OCI-LY1 (cell line): Measurements from ENCODE around the gene PLK1.
"Not testable (repeated sequence)": the region's sequence is repeated elsewhere in the genome, so short reads cannot be mapped to it uniquely, and the experiment has no call there.

ENCODE experiments used
- H2AFZ ChIP-seq: fragments of 200-600 bp; sonication (generic), shearing (Covaris generic); 2 replicates; pipeline ENCODE4 v1.6.0; 2014; ENCODE audit warnings: antibody characterized with exemption, mild to moderate bottlenecking, low read length
- H3F3A ChIP-seq: fragments of 200-600 bp; sonication (generic), shearing (Covaris generic); 2 replicates; pipeline ENCODE4 v1.6.0; 2014; ENCODE audit warnings: mild to moderate bottlenecking, antibody characterized with exemption, low read length, moderate library complexity; ENCODE audit not compliant: insufficient read depth
- H3K27ac ChIP-seq: fragments of 200-600 bp; sonication (generic); 2 replicates; pipeline ENCODE4 v1.5.1; 2014; ENCODE audit warnings: low read length, mixed run types, mild to moderate bottlenecking, low read depth; ENCODE audit not compliant: poor library complexity, severe bottlenecking
- H3K27me3 ChIP-seq: fragments of 200-600 bp; sonication (generic); 2 replicates; pipeline ENCODE4 v1.6.0; 2014; ENCODE audit warnings: antibody characterized with exemption, mild to moderate bottlenecking, low read length, moderate library complexity; ENCODE audit not compliant: insufficient read depth
- H3K36me3 ChIP-seq: fragments of 200-600 bp; sonication (generic); 2 replicates; pipeline ENCODE4 v1.6.1; 2014; ENCODE audit warnings: mild to moderate bottlenecking, antibody characterized with exemption, low read length, moderate library complexity, mixed read lengths; ENCODE audit not compliant: insufficient read depth
- H3K4me1 ChIP-seq: fragments of 200-600 bp; sonication (generic); 2 replicates; pipeline ENCODE4 v1.5.1; 2014; ENCODE audit warnings: mild to moderate bottlenecking, low read length, moderate library complexity; ENCODE audit not compliant: insufficient read depth, severe bottlenecking
- H3K4me2 ChIP-seq: fragments of 200-600 bp; sonication (generic), shearing (Covaris generic); 2 replicates; pipeline ENCODE4 v1.6.1; 2014; ENCODE audit warnings: low read length
- H3K4me3 ChIP-seq: fragments of 200-600 bp; sonication (generic); 2 replicates; pipeline ENCODE4 v1.5.1; 2014; ENCODE audit warnings: low read length, low read depth, mild to moderate bottlenecking, mixed read lengths; ENCODE audit not compliant: poor library complexity, severe bottlenecking
- H3K79me2 ChIP-seq: fragments of 200-600 bp; shearing (Covaris generic); 2 replicates; pipeline ENCODE4 v1.6.1; 2016; ENCODE audit warnings: mixed run types, low read length, mixed read lengths; ENCODE audit not compliant: insufficient read depth
- H3K9ac ChIP-seq: fragments of 200-600 bp; sonication (generic), shearing (Covaris generic); 2 replicates; pipeline ENCODE4 v1.6.1; 2014; ENCODE audit warnings: mild to moderate bottlenecking, low read length, mixed read lengths
- H3K9me2 ChIP-seq: fragments of 200-600 bp; sonication (generic), shearing (Covaris generic); 2 replicates; pipeline ENCODE4 v1.6.1; 2014; ENCODE audit warnings: low read depth, mild to moderate bottlenecking, low read length, mixed read lengths
- H3K9me3 ChIP-seq: fragments of 200-600 bp; shearing (Covaris generic); 2 replicates; pipeline ENCODE4 v1.6.1; 2014; ENCODE audit warnings: low read length, mixed read lengths
- H4K20me1 ChIP-seq: fragments of 200-600 bp; sonication (generic), shearing (Covaris generic); 2 replicates; pipeline ENCODE4 v1.6.0; 2016; ENCODE audit warnings: mild to moderate bottlenecking, low read length; ENCODE audit not compliant: insufficient read depth
- CTCF ChIP-seq: fragments of 200-600 bp; sonication (generic), shearing (Covaris generic); IDR thresholded peaks from 2 replicates; pipeline ENCODE4 v1.5.1; 2017; ENCODE audit warnings: mild to moderate bottlenecking, antibody characterized with exemption, low read length, moderate library complexity, mixed read lengths
- EZH2 ChIP-seq: fragments of 200-600 bp; sonication (generic), shearing (Covaris generic); IDR thresholded peaks from 2 replicates; pipeline ENCODE4 v1.8.0; 2017; ENCODE audit warnings: borderline replicate concordance, mixed run types, mild to moderate bottlenecking, antibody characterized with exemption, low read length, moderate library complexity, mixed read lengths

PLK1 gene

GRCh38 chr16:23729503-23730424 is 51.1 kb downstream of the PLK1 start:
- Histone ChIP-seq H3K4me2 (no peak overlapping the region), H3K79me2 (no peaks in the 10 kb centered on the region), H3K27ac (no peak overlapping the region), H3K9me2 (no peaks in the 10 kb centered on the region), H3K9me3 (no peaks in the 10 kb centered on the region), H3K4me3 (no peak overlapping the region), H2AFZ (no peak overlapping the region), H3F3A (no peaks in the 10 kb centered on the region), H3K9ac (no peak overlapping the region), H3K4me1 (peaks cover 4% of the 10 kb centered on the region), H3K27me3 (no peaks in the 10 kb centered on the region), H3K36me3 (no peaks in the 10 kb centered on the region), H4K20me1 (no peaks in the 10 kb centered on the region)
- TF ChIP-seq EZH2 (no peak), CTCF (no peak)

DNA sequence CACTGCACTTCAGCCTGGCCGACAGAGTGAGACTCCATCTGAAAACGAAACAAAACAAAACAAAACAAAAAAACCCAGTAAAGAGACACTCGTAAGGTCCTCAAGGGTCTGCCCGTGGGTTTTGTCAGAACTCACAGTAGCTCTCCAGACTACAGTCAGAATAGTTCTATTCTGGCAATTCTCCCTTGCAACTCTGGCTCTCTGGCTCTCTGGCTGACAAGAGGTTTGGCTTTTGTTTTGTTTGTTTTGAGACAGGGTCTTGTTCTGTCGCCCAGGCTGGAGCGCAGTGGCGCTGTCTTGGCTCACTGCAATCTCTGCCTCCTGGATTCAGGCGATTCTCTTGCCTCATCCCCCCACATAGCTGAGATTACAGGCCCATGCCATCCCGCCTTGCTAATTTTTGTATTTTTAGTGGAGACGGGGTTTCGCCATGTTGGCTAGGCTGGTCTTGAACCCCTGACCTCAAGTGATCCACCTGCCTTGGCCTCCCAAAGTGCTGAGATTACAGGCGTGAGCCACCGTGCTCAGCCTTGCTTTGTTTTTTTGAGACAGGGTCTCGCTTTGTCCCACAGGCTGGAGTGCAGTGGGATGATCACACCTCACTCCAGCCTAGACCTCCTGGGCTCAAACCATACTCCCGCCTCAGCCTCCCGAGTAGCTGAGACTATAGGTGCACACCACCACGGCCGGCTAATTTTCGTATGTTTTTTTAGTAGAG is 55.6 kb downstream of the PLK1 start:
- no peak overlapping the region for H2AFZ ChIP-seq
- H3K4me3 ChIP-seq, result no peak overlapping the region
- no peaks in the 10 kb centered on the region for H3K9me2 ChIP-seq
- H3K36me3 ChIP-seq, result no peaks in the 10 kb centered on the region
- H3K9ac ChIP-seq, result no peak overlapping the region; the same call in 1 of the 2 replicates
- H3F3A ChIP-seq, result no peaks in the 10 kb centered on the region
- TF ChIP-seq CTCF (no peak), EZH2 (no peak)
- H3K4me2 ChIP-seq, result no peak overlapping the region
- no peaks in the 10 kb centered on the region for H3K9me3 ChIP-seq
- no peaks in the 10 kb centered on the region for H3K27me3 ChIP-seq
- no peaks in the 10 kb centered on the region for H3K79me2 ChIP-seq
- H3K27ac ChIP-seq, result no peak overlapping the region
- peaks cover 5% of the 10 kb centered on the region for H3K4me1 ChIP-seq
- no peaks in the 10 kb centered on the region for H4K20me1 ChIP-seq

DNA sequence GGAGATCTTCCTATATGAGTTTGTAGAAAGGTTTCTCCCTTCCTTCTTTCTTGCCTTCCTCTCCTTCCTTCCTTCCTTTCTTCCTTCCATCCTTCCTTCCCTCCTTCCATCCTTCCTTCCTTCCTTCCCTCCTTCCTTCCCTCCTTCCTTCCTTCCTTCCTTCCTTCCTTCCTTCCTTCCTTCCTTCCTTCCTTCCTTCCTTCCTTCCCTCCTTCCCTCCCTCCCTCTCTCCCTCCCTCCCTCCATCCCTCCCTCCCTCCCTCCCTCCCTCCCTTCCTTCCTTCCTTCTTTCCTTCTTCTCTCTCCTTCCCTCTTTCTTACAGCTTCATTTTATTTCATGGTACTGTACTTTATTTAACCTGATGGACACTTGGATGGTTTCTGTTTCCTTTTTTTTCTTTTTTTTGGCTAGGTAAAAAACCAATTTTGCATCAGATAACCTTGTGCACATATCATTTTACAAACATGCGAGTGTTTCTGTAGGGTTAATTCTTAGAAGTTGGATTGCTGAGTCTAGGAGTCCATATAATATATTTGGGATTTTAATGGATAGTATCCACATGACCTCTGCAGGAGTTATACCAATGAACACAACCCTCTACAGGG is 58.8 kb downstream of the PLK1 start:
- not testable (repeated sequence) for H3K4me3 ChIP-seq, H4K20me1 ChIP-seq, H3K4me2 ChIP-seq, H3K4me1 ChIP-seq, H3K9ac ChIP-seq, H2AFZ ChIP-seq, H3K36me3 ChIP-seq, H3K9me2 ChIP-seq, H3K27ac ChIP-seq, H3K79me2 ChIP-seq, H3F3A ChIP-seq, H3K9me3 ChIP-seq, H3K27me3 ChIP-seq
